Uterus (tissue), 2 donors: Measurements from ENCODE around the gene INPP5A.

Experiments
- CTCF ChIP-seq, 4 experiments: fragments of 200-600 bp in 2 of 4; fragments of 450-650 bp in 2 of 4; sonication (generic) in 2 of 4; IDR thresholded peaks; one replicate each; pipeline ENCODE4 v1.5.1; 2016 to 2019; ENCODE audit warnings: antibody characterized with exemption in 4 of 4, mild to moderate bottlenecking in 2 of 4, moderate library complexity in 1 of 4
- POLR2A ChIP-seq, 2 donors: fragments of 450-650 bp; IDR thresholded peaks; one replicate each; pipeline ENCODE4 v1.6.1; 2016; ENCODE audit warnings: antibody characterized with exemption in 2 of 2, mild to moderate bottlenecking in 1 of 2, moderate library complexity in 1 of 2

- TF ChIP-seq CTCF (IDR thresholded peaks at IDR 0.05) (no peak), POLR2A (IDR thresholded peaks at IDR 0.05) (no peak)
These were observed 90.3 kb downstream of the INPP5A start for GRCh38 chr10:132627666-132628531.
